Kidney (tissue), 14 donors: ENCODE results near the gene OTUD3. TPM values are rescaled to one million over a fixed set of nuclear protein-coding genes. Genes with fewer than 3 reads are reported as not detected.
A peak's percentile ranks its signal among the peaks of the same experiment; 100 is the strongest.
"Not testable (repeated sequence)": the region's sequence is repeated elsewhere in the genome, so short reads cannot be mapped to it uniquely, and the experiment has no call there.

Source experiments
- DNase-seq, 5 donors: peaks; one replicate each; pipeline ENCODE4 v3.0.0-alpha.2; 2013 to 2020
- FAIRE-seq: peaks from 2 replicates; lab custom pipeline; 2012; peaks lifted over from hg19 to GRCh38; lab: Jason Lieb, UNC
- H3K27ac ChIP-seq, 2 donors: one replicate each; pipeline ENCODE4 v1.7.0; 2013; ENCODE audit warnings: low read depth in 2 of 2, low read length in 2 of 2, inconsistent platforms in 1 of 2
- H3K27me3 ChIP-seq: one replicate; pipeline ENCODE4 v1.7.1; 2013; ENCODE audit warnings: low read length, inconsistent platforms; ENCODE audit not compliant: control insufficient read depth, insufficient read depth
- H3K36me3 ChIP-seq, 3 donors: one replicate each; pipeline versions ENCODE4 v1.7.0 to v1.7.1; 2013; ENCODE audit warnings: low read length in 3 of 3, control low read depth in 1 of 3, inconsistent platforms in 1 of 3; ENCODE audit not compliant: insufficient read depth in 3 of 3, control insufficient read depth in 2 of 3
- H3K4me1 ChIP-seq, 3 donors: one replicate each; pipeline versions ENCODE4 v1.7.0 to v1.7.1; 2013; ENCODE audit warnings: low read length in 3 of 3, inconsistent platforms in 1 of 3, low read depth in 1 of 3; ENCODE audit not compliant: control insufficient read depth in 2 of 3, insufficient read depth in 2 of 3
- H3K4me3 ChIP-seq, 3 donors: one replicate each; pipeline versions ENCODE4 v1.7.0 to v1.8.1; 2013; ENCODE audit warnings: low read length in 3 of 3, control low read depth in 1 of 3, inconsistent platforms in 1 of 3
- H3K9ac ChIP-seq, 3 donors: one replicate each; pipeline versions ENCODE4 v1.7.0 to v1.7.1; 2013; ENCODE audit warnings: low read length in 3 of 3, control low read depth in 1 of 3, inconsistent platforms in 1 of 3
- H3K9me3 ChIP-seq, 3 donors: one replicate each; pipeline versions ENCODE4 v1.7.0 to v1.7.1; 2013; ENCODE audit warnings: low read length in 3 of 3, control low read depth in 1 of 3, inconsistent platforms in 1 of 3; ENCODE audit not compliant: control insufficient read depth in 2 of 3, insufficient read depth in 1 of 3
- CTCF ChIP-seq: IDR thresholded peaks from 3 replicates; pipeline ENCODE4 v1.5.1; 2012; ENCODE audit warnings: mild to moderate bottlenecking, moderate library complexity, borderline replicate concordance; ENCODE audit not compliant: insufficient read depth; ENCODE audit errors: extremely low read depth
- intact Hi-C: fragments of 100-400 bp; cut with DNase I; formaldehyde crosslinking; loops from one replicate; pipeline ENCODE4 v1.11.1; 2022
- polyA plus RNA-seq: library from polyadenylated mRNA; stranded (reverse); fragments of 350-450 nt; fragmentation: Illumina TruSeq; extraction: RNeasy Lipid Tissue Mini Kit (QIAGEN cat#74804); gene quantifications from one replicate; pipeline ENCODE4 v1.2.3, GENCODE V29; 2014; ENCODE audit warnings: low read depth, low replicate concordance; ENCODE audit not compliant: insufficient read depth
- total RNA-seq: library from RNA; stranded (reverse); fragmentation: NEBNext Ultra II Directional; extraction: Animal tissue kit (Norgen Biotek cat#: 25700); gene quantifications from one replicate; pipeline ENCODE4 v1.2.1, GENCODE V29; 2021
- donor health status: control.
- donor health status: control.
- donor health status: control.
- donor health status: control.
- donor health status: control.
- donor health status: DM: yes; HTN: yes; CAD: no.
- donor health status: Normal renal cell carcinoma (clear cell type).

Gene OTUD3
- total and polyA plus RNA-seq, 2 donors from 2014 or later: 2.5 to 12.9 TPM

- Histone ChIP-seq H3K27me3 (no peaks in the 10 kb centered on the region), H3K4me1 (peaks cover 3 to 15% (median 13%) of the 10 kb centered on the region in 3 donors), H3K36me3 (no peaks in the 10 kb centered on the region), H3K27ac (no peak overlapping the region), H3K9me3 (no peaks in the 10 kb centered on the region), H3K9ac (no peak overlapping the region), H3K4me3 (no peak overlapping the region)
- no peak for TF ChIP-seq CTCF
- DNase-seq (peak in 4 of 5 donors; percentile 52 to 82 (median 70)), FAIRE-seq (no peak)
- intact Hi-C loops: no loop called here
Observed at GRCh38 chr1:19879661-19880060, 2.5 kb upstream of the OTUD3 start.

- H3K27me3 ChIP-seq, H3K27ac ChIP-seq, H3K4me3 ChIP-seq, FAIRE-seq, H3K36me3 ChIP-seq, DNase-seq, H3K9me3 ChIP-seq, H3K9ac ChIP-seq, intact Hi-C loops: not testable (repeated sequence)
- H3K4me1 ChIP-seq: peaks cover 3 to 15% (median 13%) of the 10 kb centered on the region in 3 donors
Observed at GRCh38 chr1:19880841-19881240, 1.4 kb upstream of the OTUD3 start.

GRCh38 chr1:19884312-19884711, 2.1 kb downstream of the OTUD3 start:
- DNase-seq: no peak
- no peak overlapping the region for H3K4me3 ChIP-seq
- peaks cover 3 to 12% (median 12%) of the 10 kb centered on the region in 3 donors for H3K4me1 ChIP-seq
- H3K27ac ChIP-seq: no peak overlapping the region
- intact Hi-C loops: no loop called here
- peaks cover 0 to 3% (median 0%) of the 10 kb centered on the region in 3 donors for H3K36me3 ChIP-seq
- no peak overlapping the region for H3K9ac ChIP-seq
- no peaks in the 10 kb centered on the region for H3K9me3 ChIP-seq
- H3K27me3 ChIP-seq: no peaks in the 10 kb centered on the region
- no peak for TF ChIP-seq CTCF
- FAIRE-seq: no peak

- no peak for TF ChIP-seq CTCF
- no peak for DNase-seq
- Histone ChIP-seq H3K27me3 (no peaks in the 10 kb centered on the region), H3K4me1 (peaks cover 3 to 12% (median 8%) of the 10 kb centered on the region in 3 donors), H3K4me3 (no peak overlapping the region), H3K9me3 (no peaks in the 10 kb centered on the region), H3K27ac (no peak overlapping the region), H3K36me3 (peaks cover 0 to 3% (median 0%) of the 10 kb centered on the region in 3 donors), H3K9ac (no peak overlapping the region)
- FAIRE-seq: no peak
- intact Hi-C loops: no loop called here
Observed at GRCh38 chr1:19885821-19886220, 3.6 kb downstream of the OTUD3 start.
